Sigmoid colon (tissue), 4 donors: ENCODE measurements around the gene RTN3.

Experiments
- POLR2A ChIP-seq, 2 donors: fragments of 450-650 bp; IDR thresholded peaks; one replicate each; pipeline ENCODE4 v1.6.1; 2016; ENCODE audit warnings: antibody characterized with exemption in 2 of 2, mild to moderate bottlenecking in 2 of 2, moderate library complexity in 2 of 2
- POLR2AphosphoS5 ChIP-seq, 4 donors: sonication (generic); formaldehyde crosslinking; IDR thresholded peaks; one replicate each; pipeline ENCODE4 v1.6.1; 2017; ENCODE audit warnings: antibody characterized with exemption in 4 of 4
- TF ChIP-seq, protein P1 (sequence below), 4 experiments: fragments of 450-650 bp in 3 of 4; fragments of 200-600 bp in 1 of 4; IDR thresholded peaks; one replicate each; pipeline ENCODE4 v1.5.1; 2016 to 2019; ENCODE audit warnings: antibody characterized with exemption in 4 of 4, mild to moderate bottlenecking in 3 of 4, moderate library complexity in 2 of 4

- TF ChIP-seq, protein P1, sequence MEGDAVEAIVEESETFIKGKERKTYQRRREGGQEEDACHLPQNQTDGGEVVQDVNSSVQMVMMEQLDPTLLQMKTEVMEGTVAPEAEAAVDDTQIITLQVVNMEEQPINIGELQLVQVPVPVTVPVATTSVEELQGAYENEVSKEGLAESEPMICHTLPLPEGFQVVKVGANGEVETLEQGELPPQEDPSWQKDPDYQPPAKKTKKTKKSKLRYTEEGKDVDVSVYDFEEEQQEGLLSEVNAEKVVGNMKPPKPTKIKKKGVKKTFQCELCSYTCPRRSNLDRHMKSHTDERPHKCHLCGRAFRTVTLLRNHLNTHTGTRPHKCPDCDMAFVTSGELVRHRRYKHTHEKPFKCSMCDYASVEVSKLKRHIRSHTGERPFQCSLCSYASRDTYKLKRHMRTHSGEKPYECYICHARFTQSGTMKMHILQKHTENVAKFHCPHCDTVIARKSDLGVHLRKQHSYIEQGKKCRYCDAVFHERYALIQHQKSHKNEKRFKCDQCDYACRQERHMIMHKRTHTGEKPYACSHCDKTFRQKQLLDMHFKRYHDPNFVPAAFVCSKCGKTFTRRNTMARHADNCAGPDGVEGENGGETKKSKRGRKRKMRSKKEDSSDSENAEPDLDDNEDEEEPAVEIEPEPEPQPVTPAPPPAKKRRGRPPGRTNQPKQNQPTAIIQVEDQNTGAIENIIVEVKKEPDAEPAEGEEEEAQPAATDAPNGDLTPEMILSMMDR (IDR thresholded peaks at IDR 0.05), result no peak
- TF ChIP-seq POLR2A (IDR thresholded peaks at IDR 0.05) (no peak), POLR2AphosphoS5 (IDR thresholded peaks at IDR 0.05) (no peak)
Measured at GRCh38 chr11:63736864-63737263, 55.6 kb downstream of the RTN3 start.
